ENCODE results near the gene MIOS.

- no peak for TF ChIP-seq CTCF (IDR thresholded peaks at IDR 0.05)
- TF ChIP-seq POLR2A (IDR thresholded peaks at IDR 0.05): no peak
Observed at GRCh38 chr7:7553386-7553785, 13.3 kb upstream of the MIOS start.
